GM12878 (cell line): ENCODE results near the gene TOGARAM1. TPM values are rescaled to one million over a fixed set of nuclear protein-coding genes. Genes with fewer than 3 reads are reported as not detected.
A peak's percentile ranks its signal among the peaks of the same experiment; 100 is the strongest.

Source experiments
- ATF7 ChIP-seq: fragments of 450-650 bp; IDR thresholded peaks from 2 replicates; pipeline ENCODE4 v1.6.1; 2016; ENCODE audit warnings: low read depth, mild to moderate bottlenecking
- CREB1 ChIP-seq: IDR thresholded peaks from 2 replicates; pipeline ENCODE4 v1.6.1; 2012; ENCODE audit warnings: low read depth, mild to moderate bottlenecking, inconsistent platforms
- CTCF ChIP-seq, 3 experiments: IDR thresholded peaks in 2 of 3; conservative IDR thresholded peaks in 1 of 3; 2 replicates each; pipeline ENCODE4 v1.5.1; 2011; ENCODE audit warnings: low read depth in 3 of 3, low read length in 3 of 3, mild to moderate bottlenecking in 3 of 3, control low read depth in 2 of 3, moderate library complexity in 2 of 3, inconsistent platforms in 1 of 3, mixed read lengths in 1 of 3; ENCODE audit not compliant: control insufficient read depth in 2 of 3, insufficient read depth in 1 of 3; ENCODE audit errors: extremely low read depth in 1 of 3
- HCFC1 ChIP-seq: fragments of 150-350 bp; IDR thresholded peaks from 2 replicates; pipeline ENCODE4 v1.6.1; 2014; ENCODE audit warnings: low read length
- JUNB ChIP-seq: IDR thresholded peaks from 2 replicates; pipeline ENCODE4 v1.6.1; 2016; ENCODE audit warnings: antibody characterized with exemption, mild to moderate bottlenecking
- JUND ChIP-seq: IDR thresholded peaks from 2 replicates; pipeline ENCODE4 v1.6.1; 2012; ENCODE audit warnings: low read depth, mild to moderate bottlenecking, low read length, improper control_type of control experiment, moderate library complexity
- LARP7 ChIP-seq: fragments of 450-650 bp; IDR thresholded peaks from 2 replicates; pipeline ENCODE4 v1.6.1; 2017; ENCODE audit warnings: mild to moderate bottlenecking
- MAX ChIP-seq: IDR thresholded peaks from 2 replicates; pipeline ENCODE4 v1.6.1; 2012; ENCODE audit warnings: low read depth, low read length, improper control_type of control experiment
- NFYB ChIP-seq: IDR thresholded peaks from 2 replicates; pipeline ENCODE4 v1.6.1; 2011; ENCODE audit warnings: low read depth, mild to moderate bottlenecking, low read length, improper control_type of control experiment, moderate library complexity; ENCODE audit not compliant: insufficient read depth
- POLR2AphosphoS2 ChIP-seq: IDR thresholded peaks from 2 replicates; pipeline ENCODE4 v1.6.1; 2011; ENCODE audit warnings: low read depth, mild to moderate bottlenecking, low read length, improper control_type of control experiment, moderate library complexity
- RELA ChIP-seq: fragments of 450-650 bp; IDR thresholded peaks from 2 replicates; pipeline ENCODE4 v1.8.0; 2014; ENCODE audit warnings: borderline replicate concordance; ENCODE audit not compliant: partially characterized antibody
- SMAD1 ChIP-seq: fragments of 450-650 bp; IDR thresholded peaks from 2 replicates; pipeline ENCODE4 v1.6.1; 2018; ENCODE audit warnings: mild to moderate bottlenecking, low read depth; ENCODE audit not compliant: partially characterized antibody
- SMAD5 ChIP-seq: IDR thresholded peaks from 2 replicates; pipeline ENCODE4 v1.6.1; 2016; ENCODE audit warnings: antibody characterized with exemption, low read depth
- STAT1 ChIP-seq: fragments of 450-650 bp; conservative IDR thresholded peaks from 2 replicates; pipeline ENCODE4 v1.6.1; 2014; ENCODE audit warnings: antibody characterized with exemption, mild to moderate bottlenecking
- ZBED1 ChIP-seq: IDR thresholded peaks from 2 replicates; pipeline ENCODE4 v1.6.1; 2016; ENCODE audit warnings: borderline replicate concordance
- ZSCAN29 ChIP-seq: fragments of 450-650 bp; IDR thresholded peaks from 2 replicates; pipeline ENCODE4 v1.6.1; 2017; ENCODE audit warnings: mild to moderate bottlenecking, moderate library complexity
- polyA plus RNA-seq, 11 experiments: library from polyadenylated mRNA; depleted of rRNA in 4 of 11; unstranded in 6 of 11; stranded (reverse) in 5 of 11; fragments of >200 nt; fragmentation: Nextera tagmentation in 4 of 11; fragmentation: Illumina TruSeq in 1 of 11; extraction: Ambion mirVana in 4 of 11; extraction: Trizol in 1 of 11; gene quantifications; 1 replicate in 1 of 11; 2 replicates in 10 of 11; pipeline versions ENCODE4 v1.2.1 to v1.2.3, GENCODE V29; 2011 to 2016; ENCODE audit warnings: inconsistent platforms in 2 of 11, missing spikeins in 2 of 11, low read depth in 1 of 11
- total RNA-seq, 4 experiments: library from RNA; depleted of rRNA in 3 of 4; stranded (reverse); fragments of >200 nt in 3 of 4; fragmentation: Illumina TruSeq in 1 of 4; extraction: Trizol in 1 of 4; gene quantifications; 2 replicates each; pipeline versions ENCODE4 v1.2.1 to v1.2.3, GENCODE V29; 2013 to 2021
- TF ChIP-seq, protein P1 (sequence below): fragments of 450-650 bp; IDR thresholded peaks from 2 replicates; pipeline ENCODE4 v1.6.1; 2017; ENCODE audit warnings: mild to moderate bottlenecking, moderate library complexity
- TF ChIP-seq, protein P2 (sequence below): fragments of 450-650 bp; IDR thresholded peaks from 2 replicates; pipeline ENCODE4 v1.6.1; 2017; ENCODE audit warnings: mild to moderate bottlenecking
- TF ChIP-seq, protein P3 (sequence below): IDR thresholded peaks from 2 replicates; pipeline ENCODE4 v1.6.1; 2011; ENCODE audit warnings: low read depth, mild to moderate bottlenecking, low read length, moderate library complexity, borderline replicate concordance; ENCODE audit errors: extremely low read depth
- TF ChIP-seq, protein P4 (sequence below): IDR thresholded peaks from 2 replicates; pipeline ENCODE4 v1.6.1; 2012; ENCODE audit warnings: low read depth, low read length, improper control_type of control experiment

The TOGARAM1 gene
- total and polyA plus RNA-seq, 10 of the 15 experiments (the other 5 are each of a cell fraction or from before 2014, with no cell fraction given): 2.1 to 14.4 (median 7.2) TPM

GRCh38 chr14:44961554-44962333 lies at the start of gene TOGARAM1, which contains the start of gene KLHL28 (continued):
- TF ChIP-seq, protein P1, sequence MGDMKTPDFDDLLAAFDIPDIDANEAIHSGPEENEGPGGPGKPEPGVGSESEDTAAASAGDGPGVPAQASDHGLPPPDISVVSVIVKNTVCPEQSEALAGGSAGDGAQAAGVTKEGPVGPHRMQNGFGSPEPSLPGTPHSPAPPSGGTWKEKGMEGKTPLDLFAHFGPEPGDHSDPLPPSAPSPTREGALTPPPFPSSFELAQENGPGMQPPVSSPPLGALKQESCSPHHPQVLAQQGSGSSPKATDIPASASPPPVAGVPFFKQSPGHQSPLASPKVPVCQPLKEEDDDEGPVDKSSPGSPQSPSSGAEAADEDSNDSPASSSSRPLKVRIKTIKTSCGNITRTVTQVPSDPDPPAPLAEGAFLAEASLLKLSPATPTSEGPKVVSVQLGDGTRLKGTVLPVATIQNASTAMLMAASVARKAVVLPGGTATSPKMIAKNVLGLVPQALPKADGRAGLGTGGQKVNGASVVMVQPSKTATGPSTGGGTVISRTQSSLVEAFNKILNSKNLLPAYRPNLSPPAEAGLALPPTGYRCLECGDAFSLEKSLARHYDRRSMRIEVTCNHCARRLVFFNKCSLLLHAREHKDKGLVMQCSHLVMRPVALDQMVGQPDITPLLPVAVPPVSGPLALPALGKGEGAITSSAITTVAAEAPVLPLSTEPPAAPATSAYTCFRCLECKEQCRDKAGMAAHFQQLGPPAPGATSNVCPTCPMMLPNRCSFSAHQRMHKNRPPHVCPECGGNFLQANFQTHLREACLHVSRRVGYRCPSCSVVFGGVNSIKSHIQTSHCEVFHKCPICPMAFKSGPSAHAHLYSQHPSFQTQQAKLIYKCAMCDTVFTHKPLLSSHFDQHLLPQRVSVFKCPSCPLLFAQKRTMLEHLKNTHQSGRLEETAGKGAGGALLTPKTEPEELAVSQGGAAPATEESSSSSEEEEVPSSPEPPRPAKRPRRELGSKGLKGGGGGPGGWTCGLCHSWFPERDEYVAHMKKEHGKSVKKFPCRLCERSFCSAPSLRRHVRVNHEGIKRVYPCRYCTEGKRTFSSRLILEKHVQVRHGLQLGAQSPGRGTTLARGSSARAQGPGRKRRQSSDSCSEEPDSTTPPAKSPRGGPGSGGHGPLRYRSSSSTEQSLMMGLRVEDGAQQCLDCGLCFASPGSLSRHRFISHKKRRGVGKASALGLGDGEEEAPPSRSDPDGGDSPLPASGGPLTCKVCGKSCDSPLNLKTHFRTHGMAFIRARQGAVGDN: no peak
- TF ChIP-seq RELA (peak; percentile 75), SMAD5 (peak; percentile 78; the same call in 1 of the 2 replicates), MAX (peak; percentile 94), CTCF (IDR thresholded peaks at IDR 0.05 in 2 of 3, conservative IDR thresholded peaks at IDR 0.05 in 1 of 3; ENCODE audit: control insufficient read depth in 2 of 3, extremely low read depth in 1 of 3, insufficient read depth in 1 of 3, low read depth in 3 of 3, low read length in 3 of 3) (no peak), SMAD1 (peak; percentile 58), CREB1 (peak; percentile 94), ZSCAN29 (no peak), JUND (no peak), NFYB (no peak), POLR2AphosphoS2 (peak; percentile 67; the same call in 1 of the 2 replicates), ATF7 (peak; percentile 79; the same call in 1 of the 2 replicates), STAT1 (0 out of 2 replicates have a peak, but pooled peaks have one; percentile 38), LARP7 (peak; percentile 63; the same call in 1 of the 2 replicates), JUNB (no peak), ZBED1 (peak; percentile 77; the same call in 1 of the 2 replicates), HCFC1 (peak; percentile 97)
- TF ChIP-seq, protein P2, sequence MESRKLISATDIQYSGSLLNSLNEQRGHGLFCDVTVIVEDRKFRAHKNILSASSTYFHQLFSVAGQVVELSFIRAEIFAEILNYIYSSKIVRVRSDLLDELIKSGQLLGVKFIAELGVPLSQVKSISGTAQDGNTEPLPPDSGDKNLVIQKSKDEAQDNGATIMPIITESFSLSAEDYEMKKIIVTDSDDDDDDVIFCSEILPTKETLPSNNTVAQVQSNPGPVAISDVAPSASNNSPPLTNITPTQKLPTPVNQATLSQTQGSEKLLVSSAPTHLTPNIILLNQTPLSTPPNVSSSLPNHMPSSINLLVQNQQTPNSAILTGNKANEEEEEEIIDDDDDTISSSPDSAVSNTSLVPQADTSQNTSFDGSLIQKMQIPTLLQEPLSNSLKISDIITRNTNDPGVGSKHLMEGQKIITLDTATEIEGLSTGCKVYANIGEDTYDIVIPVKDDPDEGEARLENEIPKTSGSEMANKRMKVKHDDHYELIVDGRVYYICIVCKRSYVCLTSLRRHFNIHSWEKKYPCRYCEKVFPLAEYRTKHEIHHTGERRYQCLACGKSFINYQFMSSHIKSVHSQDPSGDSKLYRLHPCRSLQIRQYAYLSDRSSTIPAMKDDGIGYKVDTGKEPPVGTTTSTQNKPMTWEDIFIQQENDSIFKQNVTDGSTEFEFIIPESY: no peak
- TF ChIP-seq, protein P3, sequence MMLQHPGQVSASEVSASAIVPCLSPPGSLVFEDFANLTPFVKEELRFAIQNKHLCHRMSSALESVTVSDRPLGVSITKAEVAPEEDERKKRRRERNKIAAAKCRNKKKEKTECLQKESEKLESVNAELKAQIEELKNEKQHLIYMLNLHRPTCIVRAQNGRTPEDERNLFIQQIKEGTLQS: peak; percentile 83; the same call in 1 of the 2 replicates
- TF ChIP-seq, protein P4, sequence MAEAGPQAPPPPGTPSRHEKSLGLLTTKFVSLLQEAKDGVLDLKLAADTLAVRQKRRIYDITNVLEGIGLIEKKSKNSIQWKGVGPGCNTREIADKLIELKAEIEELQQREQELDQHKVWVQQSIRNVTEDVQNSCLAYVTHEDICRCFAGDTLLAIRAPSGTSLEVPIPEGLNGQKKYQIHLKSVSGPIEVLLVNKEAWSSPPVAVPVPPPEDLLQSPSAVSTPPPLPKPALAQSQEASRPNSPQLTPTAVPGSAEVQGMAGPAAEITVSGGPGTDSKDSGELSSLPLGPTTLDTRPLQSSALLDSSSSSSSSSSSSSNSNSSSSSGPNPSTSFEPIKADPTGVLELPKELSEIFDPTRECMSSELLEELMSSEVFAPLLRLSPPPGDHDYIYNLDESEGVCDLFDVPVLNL: no peak
